ENCODE results near the gene USP30.

DNA sequence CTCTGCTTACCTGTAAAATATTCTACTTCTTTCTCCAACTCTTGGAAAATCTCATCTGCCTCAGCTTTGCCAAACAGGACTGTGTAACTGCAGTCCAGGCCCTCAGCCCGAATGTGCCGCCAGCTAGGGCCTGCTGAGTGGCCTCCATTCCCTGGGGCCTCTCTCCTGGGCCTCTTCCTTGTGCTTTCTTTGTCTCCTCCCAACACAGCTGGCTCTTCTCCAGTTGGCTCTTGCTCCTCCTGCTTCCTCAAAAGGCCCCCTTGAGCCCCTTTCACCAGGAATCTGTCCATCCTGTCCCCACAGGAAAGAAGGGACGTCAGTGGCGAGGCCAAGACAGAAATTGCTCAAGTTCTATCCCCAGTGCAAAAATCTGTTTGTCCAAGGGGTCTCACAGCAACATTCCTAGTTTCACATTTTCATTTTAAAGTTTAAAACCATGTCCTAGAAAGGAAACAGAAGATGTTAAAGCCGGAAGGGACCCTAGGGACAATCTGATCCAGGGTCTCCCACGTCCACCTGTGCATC lies 40.2 kb downstream of the USP30 start:
- no peak for TF ChIP-seq POLR2A (IDR thresholded peaks at IDR 0.05; ENCODE audit: low read length)
- no peak for TF ChIP-seq GATA1 (IDR thresholded peaks at IDR 0.05; ENCODE audit: low read depth, low read length)
